ENCODE results near the gene CSRNP3.

- no peak for TF ChIP-seq POLR2A (IDR thresholded peaks at IDR 0.05)
- TF ChIP-seq CTCF (IDR thresholded peaks at IDR 0.05) = no peak
These were observed 151.6 kb downstream of the CSRNP3 start for GRCh38 chr2:165621086-165621560.
